GM19099 (cell line): Measurements from ENCODE around the gene ARMCX5.

ENCODE experiments used
- POLR2A ChIP-seq: IDR thresholded peaks from 3 replicates; pipeline ENCODE4 v1.6.1; 2011; ENCODE audit warnings: low read depth; ENCODE audit not compliant: insufficient read length; ENCODE audit errors: extremely low read depth

The ARMCX5 gene

DNA sequence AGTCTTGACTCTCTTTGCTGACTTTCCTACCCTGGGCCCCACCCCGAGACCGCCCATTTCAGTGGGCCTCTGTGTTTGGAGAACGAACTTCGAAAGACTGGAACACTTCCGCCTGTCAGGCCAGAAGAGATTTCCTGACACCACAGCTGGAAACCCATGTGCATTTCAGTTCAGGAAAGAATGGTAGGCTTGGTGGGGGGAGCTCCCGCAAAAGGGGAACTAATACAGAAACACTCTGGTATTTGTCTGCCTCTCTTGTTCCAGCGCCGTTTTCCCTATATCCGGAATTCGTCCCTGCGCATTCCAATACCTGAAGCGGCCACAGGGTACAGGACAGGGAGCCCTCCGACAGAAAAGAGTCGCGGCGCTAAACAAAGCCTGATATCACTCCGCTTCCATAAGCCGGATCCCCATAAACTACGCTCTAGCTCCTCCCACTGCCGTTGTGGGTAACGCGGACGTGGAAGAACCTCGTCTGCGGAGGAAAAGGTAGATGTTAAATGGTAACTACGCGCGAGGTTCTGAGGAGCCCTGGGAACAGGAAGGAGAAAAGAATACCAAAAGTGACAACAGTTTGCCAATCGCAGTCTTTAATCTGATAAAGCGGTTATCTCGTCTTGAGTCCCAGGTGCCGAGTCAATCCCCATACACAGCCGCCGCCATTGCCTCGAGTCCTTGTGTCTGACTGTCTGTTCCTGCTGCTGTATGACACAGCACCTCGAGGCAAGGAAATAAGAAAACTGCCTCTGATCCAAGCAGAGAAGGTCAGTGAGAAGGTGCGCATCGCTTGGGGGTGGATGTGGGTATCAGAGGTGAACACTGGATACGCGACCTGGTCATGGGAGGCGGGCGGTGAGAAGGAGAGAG is at the start of gene ARMCX5:
Gene ARMCX5, plus strand, starts transcription at position 432 of the 867 bp plus-strand sequence. CDS start 2,627 bp downstream, outside the sequence.
- peak; percentile 77 for TF ChIP-seq POLR2A

GRCh38 chrX:102558607-102559006 is 40.7 kb upstream of the ARMCX5 start:
- no peak for TF ChIP-seq POLR2A

GRCh38 chrX:102560423-102561068 is 38.8 kb upstream of the ARMCX5 start:
- TF ChIP-seq POLR2A = no peak

- TF ChIP-seq POLR2A = no peak
Measured at GRCh38 chrX:102580891-102581290, 18.4 kb upstream of the ARMCX5 start.

DNA sequence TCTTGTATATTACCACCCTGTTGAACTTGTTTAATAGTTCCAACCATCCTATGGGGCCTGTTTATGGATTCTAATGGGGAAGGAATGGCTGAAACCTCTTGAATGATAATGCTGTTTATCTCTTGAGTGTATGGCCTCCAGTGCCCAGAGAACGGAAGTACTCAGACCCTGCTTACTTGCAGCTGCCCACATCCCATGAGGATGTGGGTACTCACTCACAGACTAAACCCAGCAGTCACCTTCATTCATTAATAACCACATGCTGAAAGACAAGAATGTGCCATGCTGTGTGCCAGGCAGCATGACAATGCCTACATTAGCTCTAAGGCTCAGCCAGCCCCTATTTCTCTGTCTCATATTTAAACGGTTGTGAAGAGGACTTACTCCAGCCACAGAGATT is 5.9 kb upstream of the ARMCX5 start:
- TF ChIP-seq POLR2A = no peak

DNA sequence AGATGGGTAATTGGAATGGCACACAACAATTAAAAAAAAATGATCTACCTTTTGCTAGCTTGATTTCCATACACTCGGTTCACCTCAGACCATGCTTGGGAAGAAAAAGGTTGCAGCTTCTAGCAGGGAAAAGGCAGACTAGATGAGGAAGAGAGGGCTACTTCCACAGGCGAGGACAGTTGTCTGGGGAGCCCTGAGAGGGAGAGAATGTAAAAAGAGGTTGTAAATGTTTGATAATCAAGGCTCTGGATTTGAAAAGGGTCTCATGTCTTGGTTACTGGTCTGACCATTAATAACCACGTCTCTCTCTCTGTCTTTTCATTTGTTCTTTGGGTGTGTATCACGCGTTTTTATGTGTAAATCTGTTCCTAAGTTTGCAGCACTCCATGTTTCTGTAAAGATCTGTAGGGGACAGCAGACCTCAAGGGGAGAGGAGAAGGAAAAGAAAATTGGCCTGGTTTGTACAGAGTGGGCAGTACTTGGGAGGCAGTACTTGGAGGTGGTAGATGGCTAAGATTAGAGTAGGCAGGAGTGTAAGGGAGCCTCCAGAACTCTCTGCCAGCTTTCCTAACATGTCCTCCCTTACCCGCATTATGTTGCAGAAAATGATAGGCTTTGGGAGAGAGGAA is 750 bp downstream of the ARMCX5 start:
- TF ChIP-seq POLR2A = no peak

GRCh38 chrX:102604327-102604726 is 5.0 kb downstream of the ARMCX5 start:
- TF ChIP-seq POLR2A = no peak

DNA sequence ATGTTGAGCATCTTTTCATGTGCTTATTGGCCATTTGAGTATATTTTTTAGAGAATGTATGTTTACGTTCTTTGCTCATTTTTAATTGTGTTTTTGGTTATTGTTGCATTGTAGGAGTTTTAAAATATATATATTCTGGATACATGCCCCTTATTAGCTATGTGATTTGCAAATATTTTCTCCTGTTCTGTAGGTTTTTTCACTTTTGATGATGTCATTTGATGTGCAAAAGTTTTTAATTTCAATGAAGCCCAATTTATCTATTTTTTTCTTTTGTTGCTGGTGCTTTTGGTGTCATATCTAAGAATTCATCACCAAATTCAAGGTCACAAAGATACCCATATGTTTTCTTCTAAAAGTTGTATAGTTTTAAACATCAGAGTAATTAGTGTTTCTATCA is 6.8 kb downstream of the ARMCX5 start:
- TF ChIP-seq POLR2A = no peak

DNA sequence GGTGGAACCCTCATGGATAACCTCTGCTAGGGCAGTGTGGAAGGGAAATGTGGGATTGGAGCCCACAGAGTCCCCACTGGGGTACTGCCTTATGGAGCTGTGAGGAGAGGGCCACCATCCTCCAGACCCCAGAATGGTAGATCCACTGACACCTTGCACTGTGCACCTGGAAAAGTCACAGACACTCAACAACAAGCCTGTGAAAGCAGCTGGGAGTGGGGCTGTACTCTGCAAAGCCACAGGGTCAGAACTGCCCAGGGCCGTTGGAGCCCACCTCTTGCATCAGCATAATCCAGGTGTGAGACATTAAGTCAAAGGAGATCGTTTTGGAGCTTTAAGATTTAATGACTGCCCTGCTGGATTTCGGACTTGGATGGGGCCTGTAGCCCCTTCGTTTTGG is 11.6 kb downstream of the ARMCX5 start:
- TF ChIP-seq POLR2A = no peak

GRCh38 chrX:102624105-102624504 is 24.8 kb downstream of the ARMCX5 start:
- no peak for TF ChIP-seq POLR2A

DNA sequence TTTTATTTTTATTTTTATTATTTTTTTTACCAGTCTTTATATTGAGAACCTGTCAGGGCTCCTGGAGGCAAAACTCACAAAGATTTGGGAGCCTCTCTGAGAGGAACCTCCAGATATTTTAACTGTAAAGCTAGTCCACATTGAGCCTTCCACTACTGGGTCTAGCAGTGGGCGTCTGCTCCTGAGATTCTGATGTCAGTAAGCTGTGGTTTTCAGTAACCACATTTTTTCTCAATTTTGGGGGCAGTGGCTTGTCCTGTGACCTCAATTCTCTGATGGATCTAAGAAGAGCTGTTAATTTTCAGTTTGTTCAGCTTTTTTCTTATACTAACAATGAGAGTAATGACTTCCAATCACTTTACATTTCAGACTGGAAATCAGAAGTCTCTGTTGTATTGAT is 28.3 kb downstream of the ARMCX5 start:
- no peak for TF ChIP-seq POLR2A

DNA sequence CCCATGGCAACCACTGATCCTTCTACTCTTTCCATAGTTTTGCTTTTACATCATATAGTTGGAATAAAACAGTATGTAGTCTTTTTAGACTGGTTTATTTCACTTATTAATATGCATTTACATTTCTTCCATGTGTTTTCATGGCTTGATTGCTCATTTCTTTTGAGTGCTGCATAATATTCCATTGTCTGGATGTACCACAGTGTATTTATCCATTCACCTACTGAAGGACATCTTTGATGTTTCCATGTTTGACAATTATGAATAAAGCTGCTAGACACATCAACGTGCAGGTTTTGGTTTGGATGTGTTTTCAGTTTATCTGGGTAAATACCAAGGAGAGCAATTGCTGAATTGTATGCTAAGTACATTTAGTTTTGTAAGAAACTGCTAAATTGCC is 38.2 kb downstream of the ARMCX5 start:
- TF ChIP-seq POLR2A = no peak

- no peak for TF ChIP-seq POLR2A
Measured at GRCh38 chrX:102650903-102651241, 51.6 kb downstream of the ARMCX5 start.

- no peak for TF ChIP-seq POLR2A
Measured at GRCh38 chrX:102651242-102652011, 52.1 kb downstream of the ARMCX5 start, which contains the start of gene GPRASP1. TSS of gene GPRASP1 (plus strand) at chrX:102651483. CDS start at chrX:102653914, 2,431 bp downstream.
